ENCODE data around the gene B3GNT7.

B3GNT7 gene

DNA sequence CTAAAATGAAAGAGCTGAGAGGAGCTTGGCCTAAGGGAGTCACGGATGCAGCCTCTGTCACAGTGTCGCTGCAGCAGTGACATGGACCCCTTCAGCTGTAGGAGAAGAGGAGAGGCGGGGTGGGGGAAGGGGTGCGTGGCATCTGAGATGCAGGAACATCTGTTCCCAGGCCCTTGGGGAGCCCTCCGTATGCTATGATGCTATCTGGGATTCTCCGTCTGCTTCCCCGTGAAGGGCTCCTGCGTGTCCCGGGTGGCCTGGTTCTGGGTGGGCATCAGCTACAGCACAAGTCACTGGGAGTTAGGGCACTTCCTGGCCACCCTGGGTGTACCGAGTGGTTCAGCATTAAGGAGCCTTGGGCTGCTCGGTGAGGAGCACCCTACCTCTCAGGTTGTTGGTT is 35.6 kb upstream of the B3GNT7 start (continued):
- no peak for TF ChIP-seq ZNF292 (tag by site-specific recombination; IDR thresholded peaks at IDR 0.05; ENCODE audit: borderline replicate concordance, low read depth)
- no peak for TF ChIP-seq ZNF621 (tag by site-specific recombination; IDR thresholded peaks at IDR 0.05)
- TF ChIP-seq ZNF768 (tag by site-specific recombination; IDR thresholded peaks at IDR 0.05) = no peak
- TF ChIP-seq, protein P1, sequence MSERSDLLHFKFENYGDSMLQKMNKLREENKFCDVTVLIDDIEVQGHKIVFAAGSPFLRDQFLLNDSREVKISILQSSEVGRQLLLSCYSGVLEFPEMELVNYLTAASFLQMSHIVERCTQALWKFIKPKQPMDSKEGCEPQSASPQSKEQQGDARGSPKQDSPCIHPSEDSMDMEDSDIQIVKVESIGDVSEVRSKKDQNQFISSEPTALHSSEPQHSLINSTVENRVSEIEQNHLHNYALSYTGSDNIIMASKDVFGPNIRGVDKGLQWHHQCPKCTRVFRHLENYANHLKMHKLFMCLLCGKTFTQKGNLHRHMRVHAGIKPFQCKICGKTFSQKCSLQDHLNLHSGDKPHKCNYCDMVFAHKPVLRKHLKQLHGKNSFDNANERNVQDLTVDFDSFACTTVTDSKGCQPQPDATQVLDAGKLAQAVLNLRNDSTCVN (tag by site-specific recombination; optimal IDR thresholded peaks at IDR 0.05) = no peak
- no peak for TF ChIP-seq ZNF157 (tag by site-specific recombination; IDR thresholded peaks at IDR 0.05)
- TF ChIP-seq, protein P2, sequence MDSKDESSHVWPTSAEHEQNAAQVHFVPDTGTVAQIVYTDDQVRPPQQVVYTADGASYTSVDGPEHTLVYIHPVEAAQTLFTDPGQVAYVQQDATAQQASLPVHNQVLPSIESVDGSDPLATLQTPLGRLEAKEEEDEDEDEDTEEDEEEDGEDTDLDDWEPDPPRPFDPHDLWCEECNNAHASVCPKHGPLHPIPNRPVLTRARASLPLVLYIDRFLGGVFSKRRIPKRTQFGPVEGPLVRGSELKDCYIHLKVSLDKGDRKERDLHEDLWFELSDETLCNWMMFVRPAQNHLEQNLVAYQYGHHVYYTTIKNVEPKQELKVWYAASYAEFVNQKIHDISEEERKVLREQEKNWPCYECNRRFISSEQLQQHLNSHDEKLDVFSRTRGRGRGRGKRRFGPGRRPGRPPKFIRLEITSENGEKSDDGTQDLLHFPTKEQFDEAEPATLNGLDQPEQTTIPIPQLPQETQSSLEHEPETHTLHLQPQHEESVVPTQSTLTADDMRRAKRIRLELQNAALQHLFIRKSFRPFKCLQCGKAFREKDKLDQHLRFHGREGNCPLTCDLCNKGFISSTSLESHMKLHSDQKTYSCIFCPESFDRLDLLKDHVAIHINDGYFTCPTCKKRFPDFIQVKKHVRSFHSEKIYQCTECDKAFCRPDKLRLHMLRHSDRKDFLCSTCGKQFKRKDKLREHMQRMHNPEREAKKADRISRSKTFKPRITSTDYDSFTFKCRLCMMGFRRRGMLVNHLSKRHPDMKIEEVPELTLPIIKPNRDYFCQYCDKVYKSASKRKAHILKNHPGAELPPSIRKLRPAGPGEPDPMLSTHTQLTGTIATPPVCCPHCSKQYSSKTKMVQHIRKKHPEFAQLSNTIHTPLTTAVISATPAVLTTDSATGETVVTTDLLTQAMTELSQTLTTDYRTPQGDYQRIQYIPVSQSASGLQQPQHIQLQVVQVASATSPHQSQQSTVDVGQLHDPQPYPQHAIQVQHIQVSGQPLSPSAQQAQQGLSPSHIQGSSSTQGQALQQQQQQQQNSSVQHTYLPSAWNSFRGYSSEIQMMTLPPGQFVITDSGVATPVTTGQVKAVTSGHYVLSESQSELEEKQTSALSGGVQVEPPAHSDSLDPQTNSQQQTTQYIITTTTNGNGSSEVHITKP (tag by site-specific recombination; IDR thresholded peaks at IDR 0.05) = no peak

DNA sequence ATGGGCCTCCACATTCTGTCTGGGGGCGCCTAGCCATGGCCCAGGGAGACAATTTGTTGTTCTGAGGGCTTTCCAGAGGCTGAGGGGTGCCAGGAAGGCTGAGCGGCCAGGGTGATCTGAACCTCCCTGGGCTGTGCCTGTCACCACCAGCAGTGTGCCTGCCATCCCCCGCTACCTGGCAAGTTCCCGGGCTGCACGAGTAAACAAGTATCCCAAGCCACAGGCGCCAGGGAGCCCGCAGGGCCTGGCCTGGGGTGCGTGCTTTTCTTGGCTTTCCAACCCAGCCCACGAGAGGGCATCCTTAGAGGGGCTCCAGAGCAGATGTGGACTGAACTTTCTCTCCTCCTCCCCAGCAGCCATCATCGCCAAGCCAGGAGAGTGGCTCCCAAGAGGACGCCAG is 35.1 kb upstream of the B3GNT7 start:
- TF ChIP-seq ZNF37A (tag by site-specific recombination; IDR thresholded peaks at IDR 0.05) (no peak), ZNF48 (tag by site-specific recombination; IDR thresholded peaks at IDR 0.05) (no peak), ZNF174 (tag by site-specific recombination; IDR thresholded peaks at IDR 0.05) (no peak), ZNF394 (tag by site-specific recombination; IDR thresholded peaks at IDR 0.05; ENCODE audit: borderline replicate concordance) (no peak), MEIS1 (CRISPR knock-in tag; IDR thresholded peaks at IDR 0.05; ENCODE audit: borderline replicate concordance) (no peak), ZFP41 (tag by site-specific recombination; IDR thresholded peaks at IDR 0.05; ENCODE audit: borderline replicate concordance) (no peak), ZNF596 (tag by site-specific recombination; IDR thresholded peaks at IDR 0.05) (no peak), ZBTB21 (tag by site-specific recombination; IDR thresholded peaks at IDR 0.05) (no peak)
- TF ChIP-seq, protein P3, sequence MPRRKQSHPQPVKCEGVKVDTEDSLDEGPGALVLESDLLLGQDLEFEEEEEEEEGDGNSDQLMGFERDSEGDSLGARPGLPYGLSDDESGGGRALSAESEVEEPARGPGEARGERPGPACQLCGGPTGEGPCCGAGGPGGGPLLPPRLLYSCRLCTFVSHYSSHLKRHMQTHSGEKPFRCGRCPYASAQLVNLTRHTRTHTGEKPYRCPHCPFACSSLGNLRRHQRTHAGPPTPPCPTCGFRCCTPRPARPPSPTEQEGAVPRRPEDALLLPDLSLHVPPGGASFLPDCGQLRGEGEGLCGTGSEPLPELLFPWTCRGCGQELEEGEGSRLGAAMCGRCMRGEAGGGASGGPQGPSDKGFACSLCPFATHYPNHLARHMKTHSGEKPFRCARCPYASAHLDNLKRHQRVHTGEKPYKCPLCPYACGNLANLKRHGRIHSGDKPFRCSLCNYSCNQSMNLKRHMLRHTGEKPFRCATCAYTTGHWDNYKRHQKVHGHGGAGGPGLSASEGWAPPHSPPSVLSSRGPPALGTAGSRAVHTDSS (tag by site-specific recombination; IDR thresholded peaks at IDR 0.05) = no peak
- TF ChIP-seq, protein P4, sequence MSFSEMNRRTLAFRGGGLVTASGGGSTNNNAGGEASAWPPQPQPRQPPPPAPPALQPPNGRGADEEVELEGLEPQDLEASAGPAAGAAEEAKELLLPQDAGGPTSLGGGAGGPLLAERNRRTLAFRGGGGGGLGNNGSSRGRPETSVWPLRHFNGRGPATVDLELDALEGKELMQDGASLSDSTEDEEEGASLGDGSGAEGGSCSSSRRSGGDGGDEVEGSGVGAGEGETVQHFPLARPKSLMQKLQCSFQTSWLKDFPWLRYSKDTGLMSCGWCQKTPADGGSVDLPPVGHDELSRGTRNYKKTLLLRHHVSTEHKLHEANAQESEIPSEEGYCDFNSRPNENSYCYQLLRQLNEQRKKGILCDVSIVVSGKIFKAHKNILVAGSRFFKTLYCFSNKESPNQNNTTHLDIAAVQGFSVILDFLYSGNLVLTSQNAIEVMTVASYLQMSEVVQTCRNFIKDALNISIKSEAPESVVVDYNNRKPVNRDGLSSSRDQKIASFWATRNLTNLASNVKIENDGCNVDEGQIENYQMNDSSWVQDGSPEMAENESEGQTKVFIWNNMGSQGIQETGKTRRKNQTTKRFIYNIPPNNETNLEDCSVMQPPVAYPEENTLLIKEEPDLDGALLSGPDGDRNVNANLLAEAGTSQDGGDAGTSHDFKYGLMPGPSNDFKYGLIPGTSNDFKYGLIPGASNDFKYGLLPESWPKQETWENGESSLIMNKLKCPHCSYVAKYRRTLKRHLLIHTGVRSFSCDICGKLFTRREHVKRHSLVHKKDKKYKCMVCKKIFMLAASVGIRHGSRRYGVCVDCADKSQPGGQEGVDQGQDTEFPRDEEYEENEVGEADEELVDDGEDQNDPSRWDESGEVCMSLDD (tag by site-specific recombination; IDR thresholded peaks at IDR 0.05) = no peak
- TF ChIP-seq, protein P5, sequence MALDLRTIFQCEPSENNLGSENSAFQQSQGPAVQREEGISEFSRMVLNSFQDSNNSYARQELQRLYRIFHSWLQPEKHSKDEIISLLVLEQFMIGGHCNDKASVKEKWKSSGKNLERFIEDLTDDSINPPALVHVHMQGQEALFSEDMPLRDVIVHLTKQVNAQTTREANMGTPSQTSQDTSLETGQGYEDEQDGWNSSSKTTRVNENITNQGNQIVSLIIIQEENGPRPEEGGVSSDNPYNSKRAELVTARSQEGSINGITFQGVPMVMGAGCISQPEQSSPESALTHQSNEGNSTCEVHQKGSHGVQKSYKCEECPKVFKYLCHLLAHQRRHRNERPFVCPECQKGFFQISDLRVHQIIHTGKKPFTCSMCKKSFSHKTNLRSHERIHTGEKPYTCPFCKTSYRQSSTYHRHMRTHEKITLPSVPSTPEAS (tag by site-specific recombination; IDR thresholded peaks at IDR 0.05) = no peak
- POLR2A ChIA-PET = no interaction called here
- H3K27ac ChIP-seq (ENCODE audit: extremely low read depth, low read depth, low read length) = no peak overlapping the region

More for the DNA sequence above, 35.1 kb upstream of the B3GNT7 start:
- CTCF ChIA-PET = interaction anchor here (0.7 to 1.3 kb wide), 3 partner anchors 34 to 133 kb away, joined by 3 to 4 read pairs (median 3); no protein-coding TSS in a partner anchor
- Histone ChIP-seq H3K4me3 (ENCODE audit: low read depth, low read length) (no peak overlapping the region), H3K9me3 (ENCODE audit: control insufficient read depth, insufficient read depth, low read depth, low read length) (no peaks in the 10 kb centered on the region), H3K4me1 (ENCODE audit: control insufficient read depth, insufficient read depth, low read length) (0 out of 2 replicates have a peak, but pooled peaks cover 2% of the 10 kb centered on the region), H3K36me3 (ENCODE audit: control insufficient read depth in 2 of 2, insufficient read depth in 1 of 2, low read length in 2 of 2) (peaks cover 0 to 3% of the 10 kb centered on the region in 2 experiments; a peak in 1 of 3 replicates)

All from HEK293 (cell line).